ENCODE data around the gene DPP7. TPM values are rescaled to one million over a fixed set of nuclear protein-coding genes. Genes with fewer than 3 reads are reported as not detected.
"Not testable (repeated sequence)": the region's sequence is repeated elsewhere in the genome, so short reads cannot be mapped to it uniquely, and the experiment has no call there.

The DPP7 gene
- total RNA-seq, 1 experiment from 2014 or later: 291 TPM

DNA sequence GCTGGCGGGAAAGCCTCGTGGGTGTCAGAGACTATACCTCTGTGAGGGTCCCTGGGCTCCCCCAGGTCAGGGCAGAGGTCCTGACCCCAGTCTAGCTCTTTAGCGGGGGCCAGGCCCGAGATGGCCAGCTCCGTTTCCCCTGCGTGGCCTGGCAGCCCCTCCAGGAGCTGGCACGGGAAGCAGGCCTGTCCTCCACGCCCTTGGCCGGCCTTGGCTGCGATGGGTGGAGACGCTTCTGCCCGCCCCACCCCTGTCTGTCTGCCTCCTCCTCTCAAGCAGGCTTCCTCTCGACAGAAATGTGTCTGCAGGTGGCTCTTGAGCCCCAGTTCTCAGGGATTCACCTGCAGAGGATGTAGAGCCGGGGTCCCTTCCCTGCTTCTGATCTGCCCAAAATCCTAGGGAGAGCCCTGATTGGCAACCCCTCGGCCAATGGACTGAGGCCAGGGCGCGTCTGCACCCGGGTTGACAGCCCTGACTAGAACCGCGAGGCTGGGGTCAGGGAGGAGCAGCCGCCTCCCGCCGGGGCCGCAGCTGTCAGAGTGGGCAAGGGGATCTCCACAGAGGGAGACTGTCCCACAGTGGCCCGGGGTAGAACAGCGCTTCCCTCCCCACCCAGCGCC lies 21.8 kb upstream of the DPP7 start:
- Histone ChIP-seq H3K36me3 (ENCODE audit: control insufficient read depth in 1 of 2, insufficient read depth in 2 of 2, low read length in 2 of 2) (no peaks in the 10 kb centered on the region), H3K27me3 (ENCODE audit: insufficient read depth, low read length) (no peaks in the 10 kb centered on the region), H3K9me3 (ENCODE audit: control insufficient read depth in 1 of 2, insufficient read depth in 1 of 2, low read depth in 1 of 2, low read length in 2 of 2) (no peaks in the 10 kb centered on the region), H3K79me2 (ENCODE audit: insufficient read depth, low read length) (no peaks in the 10 kb centered on the region), H2AFZ (ENCODE audit: low read depth, low read length, poor library complexity, severe bottlenecking) (no peak overlapping the region), H3K4me2 (ENCODE audit: low read length) (no peak overlapping the region), H3K9me2 (ENCODE audit: insufficient read depth) (no peaks in the 10 kb centered on the region), H3K9ac (ENCODE audit: low read length) (no peak overlapping the region), H4K20me1 (ENCODE audit: insufficient read depth) (no peaks in the 10 kb centered on the region), H3K4me3 (replicated peaks in 1 of 2; ENCODE audit: low read depth in 1 of 2, low read length in 2 of 2) (no peak overlapping the region), H3K4me1 (ENCODE audit: control insufficient read depth in 1 of 2, insufficient read depth in 2 of 2, low read length in 2 of 2) (peaks cover 12 to 18% of the 10 kb centered on the region in 2 experiments), H3K27ac (ENCODE audit: low read depth, low read length) (no peak overlapping the region; the same call in 1 of the 2 replicates)
- CTCF ChIA-PET: no interaction called here
- intact Hi-C loops (cut with micrococcal nuclease): no loop called here
- ATAC-seq: peak; percentile 18; the same call in 1 of the 2 replicates
- BruUV-seq (replicated peaks): no TSS peak
- no peak for DNase-seq (ENCODE audit: low read depth, low spot score)
- RAD21 ChIA-PET (ENCODE audit: low non-redundant PET in 1 of 2, low total read pairs in 2 of 2, uncharacterized antibody in 2 of 2, unreplicated experiment in 2 of 2): no interaction called here
- POLR2A ChIA-PET: no interaction called here
- TF ChIP-seq, protein P1, sequence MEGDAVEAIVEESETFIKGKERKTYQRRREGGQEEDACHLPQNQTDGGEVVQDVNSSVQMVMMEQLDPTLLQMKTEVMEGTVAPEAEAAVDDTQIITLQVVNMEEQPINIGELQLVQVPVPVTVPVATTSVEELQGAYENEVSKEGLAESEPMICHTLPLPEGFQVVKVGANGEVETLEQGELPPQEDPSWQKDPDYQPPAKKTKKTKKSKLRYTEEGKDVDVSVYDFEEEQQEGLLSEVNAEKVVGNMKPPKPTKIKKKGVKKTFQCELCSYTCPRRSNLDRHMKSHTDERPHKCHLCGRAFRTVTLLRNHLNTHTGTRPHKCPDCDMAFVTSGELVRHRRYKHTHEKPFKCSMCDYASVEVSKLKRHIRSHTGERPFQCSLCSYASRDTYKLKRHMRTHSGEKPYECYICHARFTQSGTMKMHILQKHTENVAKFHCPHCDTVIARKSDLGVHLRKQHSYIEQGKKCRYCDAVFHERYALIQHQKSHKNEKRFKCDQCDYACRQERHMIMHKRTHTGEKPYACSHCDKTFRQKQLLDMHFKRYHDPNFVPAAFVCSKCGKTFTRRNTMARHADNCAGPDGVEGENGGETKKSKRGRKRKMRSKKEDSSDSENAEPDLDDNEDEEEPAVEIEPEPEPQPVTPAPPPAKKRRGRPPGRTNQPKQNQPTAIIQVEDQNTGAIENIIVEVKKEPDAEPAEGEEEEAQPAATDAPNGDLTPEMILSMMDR (IDR thresholded peaks at IDR 0.05 in 2 of 3, conservative IDR thresholded peaks at IDR 0.05 in 1 of 3; ENCODE audit: borderline replicate concordance in 1 of 3, insufficient read depth in 1 of 3, low read depth in 2 of 3, low read length in 2 of 3): no peak
- TF ChIP-seq SRF (IDR thresholded peaks at IDR 0.05; ENCODE audit: low read depth) (no peak), SIN3A (IDR thresholded peaks at IDR 0.05; ENCODE audit: low read depth) (no peak), TCF7L2 (IDR thresholded peaks at IDR 0.05; ENCODE audit: borderline replicate concordance, extremely low read depth, insufficient read depth, insufficient read length) (no peak)
- TF ChIP-seq, protein P2, sequence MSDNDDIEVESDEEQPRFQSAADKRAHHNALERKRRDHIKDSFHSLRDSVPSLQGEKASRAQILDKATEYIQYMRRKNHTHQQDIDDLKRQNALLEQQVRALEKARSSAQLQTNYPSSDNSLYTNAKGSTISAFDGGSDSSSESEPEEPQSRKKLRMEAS (IDR thresholded peaks at IDR 0.05): no peak

DNA sequence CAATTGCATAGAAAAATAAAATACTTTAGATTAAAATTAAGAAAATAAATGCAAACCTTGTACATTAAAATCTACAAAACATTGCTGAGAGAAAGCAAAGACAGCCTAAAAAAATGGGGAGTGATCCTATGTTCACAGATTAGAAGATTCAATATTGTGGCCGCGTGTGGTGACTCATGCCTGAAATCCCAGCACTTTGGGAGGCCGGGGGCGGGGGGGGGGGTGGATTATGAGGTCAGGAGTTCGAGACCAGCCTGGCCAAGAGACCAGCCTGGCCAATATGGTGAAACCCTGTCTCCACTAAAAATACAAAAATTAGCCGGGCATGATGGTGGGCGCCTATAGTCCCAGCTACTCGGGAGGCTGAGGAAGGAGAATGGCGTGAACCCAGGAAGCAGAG lies 20.6 kb upstream of the DPP7 start:
- ATAC-seq; H3K27me3 ChIP-seq (ENCODE audit: insufficient read depth, low read length); H3K36me3 ChIP-seq (ENCODE audit: control insufficient read depth in 1 of 2, insufficient read depth in 2 of 2, low read length in 2 of 2); H3K27ac ChIP-seq (ENCODE audit: low read depth, low read length); RAD21 ChIA-PET (ENCODE audit: low non-redundant PET in 1 of 2, low total read pairs in 2 of 2, uncharacterized antibody in 2 of 2, unreplicated experiment in 2 of 2); H3K4me3 ChIP-seq (replicated peaks in 1 of 2; ENCODE audit: low read depth in 1 of 2, low read length in 2 of 2); BruUV-seq (replicated peaks); H3K9me3 ChIP-seq (ENCODE audit: control insufficient read depth in 1 of 2, insufficient read depth in 1 of 2, low read depth in 1 of 2, low read length in 2 of 2); CTCF ChIA-PET; H3K79me2 ChIP-seq (ENCODE audit: insufficient read depth, low read length); intact Hi-C loops (cut with micrococcal nuclease); DNase-seq (ENCODE audit: low read depth, low spot score); H4K20me1 ChIP-seq (ENCODE audit: insufficient read depth); H3K9ac ChIP-seq (ENCODE audit: low read length); H3K9me2 ChIP-seq (ENCODE audit: insufficient read depth): not testable (repeated sequence)
- Histone ChIP-seq H3K4me2 (ENCODE audit: low read length) (peak overlapping the region; percentile 53; the same call in 1 of the 2 replicates), H2AFZ (ENCODE audit: low read depth, low read length, poor library complexity, severe bottlenecking) (peak overlapping the region; percentile 30), H3K4me1 (ENCODE audit: control insufficient read depth in 1 of 2, insufficient read depth in 2 of 2, low read length in 2 of 2) (peaks cover 13 to 19% of the 10 kb centered on the region in 2 experiments)
- POLR2A ChIA-PET: interaction anchor here (1.5 kb wide), 1 partner anchor 28 kb away, joined by 3 read pairs; no protein-coding TSS in a partner anchor
